CD14-positive monocyte (primary cell): ENCODE data around the gene PRDM5. TPM values are rescaled to one million over a fixed set of nuclear protein-coding genes. Genes with fewer than 3 reads are reported as not detected.

Experiments used
- DNase-seq, 3 donors: peaks; one replicate each; pipeline ENCODE4 v3.0.0-alpha.2; 2011 to 2022
- H2AFZ ChIP-seq: 2 replicates; pipeline ENCODE4 v1.6.0; 2012; ENCODE audit warnings: mild to moderate bottlenecking, low read depth, low read length, inconsistent platforms; ENCODE audit not compliant: insufficient read depth, poor library complexity, severe bottlenecking
- H3K27ac ChIP-seq, 2 donors: 1 replicate in 1 of 2; 2 replicates in 1 of 2; pipeline ENCODE4 v1.5.1; 2012 to 2013; ENCODE audit warnings: low read length in 2 of 2, control low read depth in 1 of 2, inconsistent platforms in 1 of 2, low read depth in 1 of 2, mild to moderate bottlenecking in 1 of 2
- H3K27me3 ChIP-seq, 2 donors: one replicate each; pipeline versions ENCODE4 v1.6.0 to v1.6.1; 2011 to 2013; ENCODE audit warnings: low read length in 2 of 2; ENCODE audit not compliant: control insufficient read depth in 2 of 2, insufficient read depth in 2 of 2
- H3K36me3 ChIP-seq, 2 donors: replicated peaks in 1 of 2; 1 replicate in 1 of 2; 2 replicates in 1 of 2; pipeline versions ENCODE4 v1.5.1 to v1.6.1; 2012 to 2013; ENCODE audit warnings: low read length in 2 of 2, control low read depth in 1 of 2, inconsistent platforms in 1 of 2, mild to moderate bottlenecking in 1 of 2; ENCODE audit not compliant: insufficient read depth in 2 of 2, control insufficient read depth in 1 of 2
- H3K4me1 ChIP-seq, 2 donors: 1 replicate in 1 of 2; 2 replicates in 1 of 2; pipeline versions ENCODE4 v1.5.1 to v1.6.1; 2012 to 2013; ENCODE audit warnings: low read length in 2 of 2, control low read depth in 1 of 2, inconsistent platforms in 1 of 2, mild to moderate bottlenecking in 1 of 2, moderate library complexity in 1 of 2; ENCODE audit not compliant: insufficient read depth in 2 of 2, control insufficient read depth in 1 of 2
- H3K4me2 ChIP-seq: replicated peaks from 2 replicates; pipeline ENCODE3; 2012; ENCODE audit warnings: low read length, moderate library complexity, mild to moderate bottlenecking; ENCODE audit not compliant: poor library complexity, severe bottlenecking; ENCODE audit errors: extremely low read depth
- H3K4me3 ChIP-seq, 3 experiments: fragments of 200-600 bp in 1 of 3; sonication (generic) in 1 of 3; replicated peaks in 1 of 3; 1 replicate in 2 of 3; 2 replicates in 1 of 3; pipeline ENCODE4 v1.5.1; 2011 to 2013; ENCODE audit warnings: low read length in 3 of 3, mild to moderate bottlenecking in 3 of 3, control low read depth in 2 of 3, low read depth in 2 of 3, inconsistent platforms in 1 of 3, moderate library complexity in 1 of 3
- H3K79me2 ChIP-seq: 2 replicates; pipeline ENCODE4 v1.6.0; 2012; ENCODE audit warnings: mild to moderate bottlenecking, control low read depth, inconsistent platforms, low read length, moderate library complexity; ENCODE audit not compliant: insufficient read depth
- H3K9ac ChIP-seq: 2 replicates; pipeline ENCODE4 v1.6.0; 2017; ENCODE audit warnings: low read length, mild to moderate bottlenecking; ENCODE audit not compliant: insufficient read depth, poor library complexity, severe bottlenecking
- H3K9me3 ChIP-seq, 2 donors: replicated peaks in 1 of 2; 1 replicate in 1 of 2; 2 replicates in 1 of 2; pipeline versions ENCODE4 v1.5.1 to v1.6.1; 2012 to 2013; ENCODE audit warnings: low read length in 2 of 2, control low read depth in 1 of 2; ENCODE audit not compliant: control insufficient read depth in 1 of 2, insufficient read depth in 1 of 2
- H4K20me1 ChIP-seq: 2 replicates; pipeline ENCODE4 v1.6.0; 2012; ENCODE audit warnings: mild to moderate bottlenecking, low read length, control low read depth, moderate library complexity; ENCODE audit not compliant: insufficient read depth
- H3K27ac Mint-ChIP-seq, 7 donors: one replicate each; pipeline ENCODE4 v1.8.0; 2020; ENCODE audit warnings: mild to moderate bottlenecking in 7 of 7, mixed read lengths in 7 of 7, moderate library complexity in 6 of 7, inconsistent platforms in 2 of 7
- H3K27me3 Mint-ChIP-seq, 3 donors: one replicate each; pipeline ENCODE4 v1.8.0; 2021 to 2022; ENCODE audit warnings: low read depth in 3 of 3, mild to moderate bottlenecking in 3 of 3, mixed read lengths in 3 of 3, moderate library complexity in 3 of 3, inconsistent platforms in 1 of 3
- H3K36me3 Mint-ChIP-seq, 2 donors: one replicate each; pipeline ENCODE4 v1.8.0; 2020; ENCODE audit warnings: mixed read lengths in 2 of 2, inconsistent platforms in 1 of 2, mild to moderate bottlenecking in 1 of 2
- H3K4me1 Mint-ChIP-seq: one replicate; pipeline ENCODE4 v1.8.0; 2020; ENCODE audit warnings: mild to moderate bottlenecking, mixed read lengths
- H3K4me3 Mint-ChIP-seq, 2 donors: one replicate each; pipeline ENCODE4 v1.8.0; 2020; ENCODE audit warnings: mild to moderate bottlenecking in 2 of 2, mixed read lengths in 2 of 2, moderate library complexity in 1 of 2
- H3K9me3 Mint-ChIP-seq, 7 donors: one replicate each; pipeline ENCODE4 v1.8.0; 2020 to 2022; ENCODE audit warnings: mixed read lengths in 7 of 7, mild to moderate bottlenecking in 6 of 7, moderate library complexity in 6 of 7, inconsistent platforms in 2 of 7
- CTCF ChIP-seq: fragments of 200-600 bp; IDR thresholded peaks from one replicate; pipeline ENCODE4 v1.8.0; 2022; ENCODE audit warnings: antibody characterized with exemption, mild to moderate bottlenecking
- WGBS: methylation state at CpG from one replicate; pipeline ENCODE4 v1.1.5; 2013; ENCODE audit warnings: missing lambda C conversion rate; ENCODE audit not compliant: insufficient coverage; 5-methylcytosine and 5-hydroxymethylcytosine counted together
- intact Hi-C, 2 donors: fragments of 100-400 bp; cut with micrococcal nuclease; formaldehyde crosslinking; loops; one replicate each; pipeline versions ENCODE4 v1.15.0 to v1.15.1; 2023
- polyA plus RNA-seq, 3 donors: library from polyadenylated mRNA; depleted of rRNA in 1 of 3; unstranded in 2 of 3; stranded (reverse) in 1 of 3; fragments of 300-500 nt in 2 of 3; fragments of >200 nt in 1 of 3; fragmentation: Illumina TruSeq in 2 of 3; gene quantifications; 1 replicate in 2 of 3; 2 replicates in 1 of 3; pipeline ENCODE4 v1.2.3, GENCODE V29; 2012 to 2021

The PRDM5 gene
- polyA plus RNA-seq, 3 donors = 0.12 to 0.25 (median 0.17) TPM

GRCh38 chr4:120830204-120830603 is 92.3 kb downstream of the PRDM5 start:
- no peaks in the 10 kb centered on the region for H3K36me3 ChIP-seq
- no peak overlapping the region for H3K27ac Mint-ChIP-seq
- H2AFZ ChIP-seq = no peak overlapping the region
- H3K27ac ChIP-seq = no peak overlapping the region
- WGBS = 100% methylated on average over 2 of the region's 7 CpGs
- TF ChIP-seq CTCF = no peak
- no peaks in the 10 kb centered on the region for H3K4me1 Mint-ChIP-seq
- H3K9ac ChIP-seq = no peak overlapping the region
- no peak overlapping the region for H3K4me3 Mint-ChIP-seq
- H3K4me1 ChIP-seq = no peaks in the 10 kb centered on the region
- no peaks in the 10 kb centered on the region for H4K20me1 ChIP-seq
- H3K9me3 ChIP-seq = peaks cover 3 to 9% of the 10 kb centered on the region in 2 donors
- no peak for DNase-seq
- H3K4me3 ChIP-seq = no peak overlapping the region
- H3K27me3 Mint-ChIP-seq = no peaks in the 10 kb centered on the region
- no peaks in the 10 kb centered on the region for H3K27me3 ChIP-seq
- intact Hi-C loops = no loop called here
- H3K4me2 ChIP-seq = no peak overlapping the region
- peaks cover 7 to 11% (median 9%) of the 10 kb centered on the region in 7 donors for H3K9me3 Mint-ChIP-seq
- no peaks in the 10 kb centered on the region for H3K79me2 ChIP-seq
- H3K36me3 Mint-ChIP-seq = no peaks in the 10 kb centered on the region

GRCh38 chr4:120829113-120829831 is 93.3 kb downstream of the PRDM5 start:
- no peak overlapping the region for H3K4me3 ChIP-seq

More at GRCh38 chr4:120829113-120829831, 93.3 kb downstream of the PRDM5 start:
- Histone ChIP-seq H3K36me3 (no peaks in the 10 kb centered on the region), H3K4me2 (no peak overlapping the region), H2AFZ (no peak overlapping the region), H3K4me1 (no peaks in the 10 kb centered on the region), H3K27ac (no peak overlapping the region), H3K9me3 (peaks cover 2 to 4% of the 10 kb centered on the region in 2 donors), H3K9ac (no peak overlapping the region), H3K79me2 (no peaks in the 10 kb centered on the region), H4K20me1 (no peaks in the 10 kb centered on the region), H3K27me3 (no peaks in the 10 kb centered on the region)
- no peak overlapping the region for H3K27ac Mint-ChIP-seq
- H3K4me3 Mint-ChIP-seq = no peak overlapping the region
- no peak for DNase-seq
- no peaks in the 10 kb centered on the region for H3K27me3 Mint-ChIP-seq
- no peak for TF ChIP-seq CTCF
- H3K36me3 Mint-ChIP-seq = no peaks in the 10 kb centered on the region
- intact Hi-C loops = no loop called here
- 75% methylated on average over 3 of the region's 4 CpGs for WGBS
- H3K9me3 Mint-ChIP-seq = peaks cover 2 to 8% (median 5%) of the 10 kb centered on the region in 7 donors
- no peaks in the 10 kb centered on the region for H3K4me1 Mint-ChIP-seq
